HepG2 (cell line): ENCODE data around the gene CSNK1G1. TPM values are rescaled to one million over a fixed set of nuclear protein-coding genes. Genes with fewer than 3 reads are reported as not detected.
A peak's percentile ranks its signal among the peaks of the same experiment; 100 is the strongest.

Experiments
- ATAC-seq: fragments of 200-7000 bp; cut with Tn5 transposase; 3 replicates; pipeline ENCODE4 v1.9.1; 2020; ENCODE audit warnings: mild to moderate bottlenecking, moderate library complexity
- BruUV-seq: library from RNA; stranded (reverse); fragments of 400-500 nt; replicated peaks from 2 replicates; lab custom pipeline; 2021; lab: Mats Ljungman, UMichigan
- CTCF ChIA-PET: fragments of 300-600 bp; formaldehyde crosslinking; extraction: SDS; loops from one replicate; lab custom pipeline; 2021; ENCODE audit warnings: low total read pairs, inconsistent platforms, low intra/inter-chr PET ratio; lab: Yijun Ruan, JAX
- POLR2A ChIA-PET: fragments of 350-600 bp; sonication (Branson Sonifier 250); formaldehyde crosslinking; loops from one replicate; lab custom pipeline; 2020; ENCODE audit warnings: antibody characterized with exemption, inconsistent platforms; lab: Yijun Ruan, JAX
- DNase-seq: peaks from one replicate; pipeline ENCODE4 v3.0.0-alpha.2; 2015; ENCODE audit warnings: low spot score
- FAIRE-seq: peaks from 3 replicates; lab custom pipeline; 2011; peaks lifted over from hg19 to GRCh38; lab: Jason Lieb, UNC
- H2AFZ ChIP-seq: one replicate; pipeline ENCODE4 v1.6.1; 2011; ENCODE audit warnings: low read length, inconsistent platforms
- H3K27ac ChIP-seq: fragments of 300-600 bp; 3 replicates; pipeline ENCODE4 v1.8.0; 2011; ENCODE audit warnings: mixed run types, mild to moderate bottlenecking, mixed read lengths, low read length, inconsistent platforms; ENCODE audit not compliant: insufficient read depth; ENCODE audit errors: extremely low read length
- H3K27me3 ChIP-seq, 2 experiments: fragments of 200-600 bp in 1 of 2; 2 replicates in 1 of 2; 3 replicates in 1 of 2; pipeline versions ENCODE4 v1.6.0 to v1.8.0; 2011; ENCODE audit warnings: low read length in 2 of 2, mild to moderate bottlenecking in 2 of 2, moderate library complexity in 2 of 2, inconsistent platforms in 1 of 2; ENCODE audit not compliant: insufficient read depth in 2 of 2, control insufficient read depth in 1 of 2
- H3K36me3 ChIP-seq, 2 experiments: fragments of 200-600 bp in 1 of 2; replicated peaks in 1 of 2; 2 replicates in 1 of 2; 3 replicates in 1 of 2; pipeline versions ENCODE4 v1.5.1 to v1.8.0; 2011; ENCODE audit warnings: low read length in 2 of 2, inconsistent platforms in 1 of 2; ENCODE audit not compliant: insufficient read depth in 2 of 2, control insufficient read depth in 1 of 2
- H3K4me1 ChIP-seq: 2 replicates; pipeline ENCODE4 v1.5.1; 2012; ENCODE audit warnings: low read length, inconsistent platforms; ENCODE audit not compliant: insufficient read depth
- H3K4me2 ChIP-seq: 2 replicates; pipeline ENCODE4 v1.6.0; 2011; ENCODE audit warnings: low read depth, low read length, inconsistent platforms
- H3K4me3 ChIP-seq, 3 experiments: fragments of 200-600 bp in 1 of 3; sonication (generic), shearing (Covaris generic) in 1 of 3; replicated peaks in 1 of 3; 2 replicates each; pipeline ENCODE4 v1.5.1; 2011 to 2016; ENCODE audit warnings: low read length in 3 of 3, inconsistent platforms in 2 of 3, low read depth in 2 of 3, mild to moderate bottlenecking in 2 of 3, control low read depth in 1 of 3, mixed read lengths in 1 of 3; ENCODE audit not compliant: insufficient read depth in 1 of 3
- H3K79me2 ChIP-seq: one replicate; pipeline ENCODE4 v1.6.1; 2011; ENCODE audit warnings: low read length, inconsistent platforms; ENCODE audit not compliant: insufficient read depth
- H3K9ac ChIP-seq: 2 replicates; pipeline ENCODE4 v1.6.0; 2011; ENCODE audit warnings: mild to moderate bottlenecking, low read depth, low read length, inconsistent platforms; ENCODE audit not compliant: insufficient read depth
- H3K9me3 ChIP-seq: 2 replicates; pipeline ENCODE4 v1.5.1; 2012; ENCODE audit warnings: mild to moderate bottlenecking, low read length
- H4K20me1 ChIP-seq: 2 replicates; pipeline ENCODE4 v1.6.0; 2011; ENCODE audit warnings: inconsistent platforms, mild to moderate bottlenecking, low read length, moderate library complexity; ENCODE audit not compliant: insufficient read depth
- ETV5 ChIP-seq: IDR thresholded peaks from 2 replicates; pipeline ENCODE4 v1.6.1; 2018; ENCODE audit warnings: missing biosample characterization, missing genetic modification reagents, inconsistent platforms, borderline replicate concordance
- GFI1 ChIP-seq: sonication (generic); formaldehyde crosslinking; IDR thresholded peaks from 2 replicates; pipeline ENCODE4 v1.5.0; 2020; ENCODE audit warnings: missing genetic modification reagents, mild to moderate bottlenecking, borderline replicate concordance
- PHB2 ChIP-seq: fragments of 450-650 bp; IDR thresholded peaks from 2 replicates; pipeline ENCODE4 v1.6.1; 2018; ENCODE audit not compliant: partially characterized antibody
- SOX13 ChIP-seq, 3 experiments: fragments of 450-650 bp in 1 of 3; sonication (generic) in 1 of 3; formaldehyde crosslinking in 1 of 3; IDR thresholded peaks in 2 of 3; conservative IDR thresholded peaks in 1 of 3; 2 replicates each; pipeline versions ENCODE4 v1.5.0 to v1.6.1; 2016 to 2020; ENCODE audit warnings: antibody characterized with exemption in 1 of 3, mild to moderate bottlenecking in 1 of 3, missing compliant biosample characterization in 1 of 3, missing genetic modification reagents in 1 of 3, moderate library complexity in 1 of 3
- ZFP1 ChIP-seq: IDR thresholded peaks from 2 replicates; pipeline ENCODE4 v1.6.1; 2016
- ZFP36 ChIP-seq: fragments of 150-350 bp; IDR thresholded peaks from 2 replicates; pipeline ENCODE4 v1.6.1; 2018; ENCODE audit warnings: borderline replicate concordance, low read length, low read depth; ENCODE audit not compliant: partially characterized antibody
- ZNF136 ChIP-seq: sonication (generic); formaldehyde crosslinking; IDR thresholded peaks from 2 replicates; pipeline ENCODE4 v1.8.1; 2022; ENCODE audit warnings: low read depth, mild to moderate bottlenecking, moderate library complexity, missing genetic modification reagents
- ZNF17 ChIP-seq: sonication (generic); formaldehyde crosslinking; IDR thresholded peaks from 2 replicates; pipeline ENCODE4 v1.5.0; 2020; ENCODE audit warnings: mild to moderate bottlenecking, missing genetic modification reagents
- ZNF235 ChIP-seq: sonication (generic); formaldehyde crosslinking; IDR thresholded peaks from 2 replicates; pipeline ENCODE4 v1.8.1; 2023; ENCODE audit warnings: mild to moderate bottlenecking, missing genetic modification reagents, borderline replicate concordance
- ZNF605 ChIP-seq: sonication (generic); formaldehyde crosslinking; IDR thresholded peaks from 2 replicates; pipeline ENCODE4 v1.8.0; 2022; ENCODE audit warnings: mild to moderate bottlenecking, missing genetic modification reagents
- ZNF607 ChIP-seq: sonication (generic); formaldehyde crosslinking; IDR thresholded peaks from 2 replicates; pipeline ENCODE4 v1.5.1; 2020; ENCODE audit warnings: missing genetic modification reagents, mild to moderate bottlenecking, borderline replicate concordance
- ZNF674 ChIP-seq: sonication (generic); formaldehyde crosslinking; IDR thresholded peaks from 2 replicates; pipeline ENCODE4 v1.5.0; 2020; ENCODE audit warnings: low read depth, mild to moderate bottlenecking, missing genetic modification reagents
- ZNF775 ChIP-seq: sonication (generic); formaldehyde crosslinking; IDR thresholded peaks from 2 replicates; pipeline ENCODE4 v1.4.0; 2020; ENCODE audit warnings: missing genetic modification reagents, mild to moderate bottlenecking, moderate library complexity, borderline replicate concordance
- ZNF777 ChIP-seq: sonication (generic); formaldehyde crosslinking; IDR thresholded peaks from 2 replicates; pipeline ENCODE4 v1.4.0; 2020; ENCODE audit warnings: missing genetic modification reagents
- WGBS: methylation state at CpG from one replicate; pipeline ENCODE4 v1.1.6; 2017; ENCODE audit warnings: low lambda C conversion rate; 5-methylcytosine and 5-hydroxymethylcytosine counted together
- in situ Hi-C: cut with HindIII; loops from 2 replicates; pipeline ENCODE4 v1.10.0; 2017; ENCODE audit warnings: low pct_unique_long_range_greater_than_20kb; ENCODE audit not compliant: extremely low pct_ligation_motif_present
- intact Hi-C: fragments of 100-400 bp; cut with micrococcal nuclease; formaldehyde crosslinking; loops from one replicate; pipeline ENCODE4 v1.10.0; 2022; ENCODE audit not compliant: unreplicated experiment
- polyA plus RNA-seq, 8 experiments: library from polyadenylated mRNA; depleted of rRNA in 3 of 8; stranded (reverse) in 7 of 8; unstranded in 1 of 8; fragments of >200 nt; fragmentation: Illumina TruSeq in 4 of 8; extraction: Trizol in 4 of 8; gene quantifications; 2 replicates each; pipeline versions ENCODE4 v1.2.1 to v1.2.3, GENCODE V29; 2011 to 2016; ENCODE audit warnings: low read depth in 4 of 8, missing spikeins in 1 of 8, mixed read lengths in 1 of 8; ENCODE audit not compliant: insufficient read depth in 1 of 8
- total RNA-seq, 5 experiments: library from RNA; depleted of rRNA; stranded (reverse); fragments of >200 nt; fragmentation: Illumina TruSeq; extraction: Trizol; gene quantifications; 2 replicates each; pipeline ENCODE4 v1.2.3, GENCODE V29; 2016; ENCODE audit warnings: low read depth in 1 of 5
- TF ChIP-seq, protein P1 (sequence below): sonication (generic); formaldehyde crosslinking; IDR thresholded peaks from 2 replicates; pipeline ENCODE4 v1.8.1; 2023; ENCODE audit warnings: mild to moderate bottlenecking, missing genetic modification reagents
- TF ChIP-seq, protein P2 (sequence below): sonication (generic); formaldehyde crosslinking; IDR thresholded peaks from 2 replicates; pipeline ENCODE4 v1.4.0; 2020; ENCODE audit warnings: missing genetic modification reagents
- TF ChIP-seq, protein P3 (sequence below): IDR thresholded peaks from 2 replicates; pipeline ENCODE4 v1.6.1; 2012; ENCODE audit warnings: inconsistent platforms
- TF ChIP-seq, protein P4 (sequence below): sonication (generic); formaldehyde crosslinking; IDR thresholded peaks from 2 replicates; pipeline ENCODE4 v1.8.1; 2023; ENCODE audit warnings: missing genetic modification reagents, inconsistent platforms, borderline replicate concordance
- TF ChIP-seq, protein P5 (sequence below): IDR thresholded peaks from 2 replicates; pipeline ENCODE4 v1.6.1; 2016

The CSNK1G1 gene
- total and polyA plus RNA-seq, 2 of the 13 experiments (the other 11 are each of a cell fraction or from before 2014, with no cell fraction given), result 8.5 to 12.6 TPM

DNA sequence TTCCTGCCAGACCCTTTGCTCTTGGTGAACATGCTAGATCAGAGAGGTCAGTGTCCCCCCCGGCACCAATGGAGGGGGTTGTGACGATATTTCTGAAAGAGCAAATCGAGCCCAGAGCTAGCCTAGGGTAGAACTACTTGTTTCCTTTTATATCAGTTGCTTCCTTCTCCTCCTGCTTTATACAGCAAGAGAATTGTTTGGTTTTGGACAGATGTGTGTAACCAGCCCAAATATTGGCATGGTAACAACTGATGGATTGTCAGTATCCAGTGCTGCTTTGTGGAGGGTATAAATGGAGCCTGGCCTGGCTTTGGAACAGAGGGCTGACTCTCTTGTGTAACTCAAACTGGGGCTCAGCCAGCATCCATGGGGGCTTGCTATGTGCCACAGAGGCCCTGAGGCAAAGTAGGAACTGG, 233.0 kb downstream of the CSNK1G1 start (continued):
- TF ChIP-seq, protein P1, sequence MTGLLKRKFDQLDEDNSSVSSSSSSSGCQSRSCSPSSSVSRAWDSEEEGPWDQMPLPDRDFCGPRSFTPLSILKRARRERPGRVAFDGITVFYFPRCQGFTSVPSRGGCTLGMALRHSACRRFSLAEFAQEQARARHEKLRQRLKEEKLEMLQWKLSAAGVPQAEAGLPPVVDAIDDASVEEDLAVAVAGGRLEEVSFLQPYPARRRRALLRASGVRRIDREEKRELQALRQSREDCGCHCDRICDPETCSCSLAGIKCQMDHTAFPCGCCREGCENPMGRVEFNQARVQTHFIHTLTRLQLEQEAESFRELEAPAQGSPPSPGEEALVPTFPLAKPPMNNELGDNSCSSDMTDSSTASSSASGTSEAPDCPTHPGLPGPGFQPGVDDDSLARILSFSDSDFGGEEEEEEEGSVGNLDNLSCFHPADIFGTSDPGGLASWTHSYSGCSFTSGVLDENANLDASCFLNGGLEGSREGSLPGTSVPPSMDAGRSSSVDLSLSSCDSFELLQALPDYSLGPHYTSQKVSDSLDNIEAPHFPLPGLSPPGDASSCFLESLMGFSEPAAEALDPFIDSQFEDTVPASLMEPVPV, result no peak
- TF ChIP-seq ZFP1 (CRISPR knock-in tag) (no peak), ZNF674 (CRISPR knock-in tag) (no peak), ZFP36 (no peak), ZNF605 (CRISPR knock-in tag) (no peak), ZNF777 (CRISPR knock-in tag) (no peak)
- TF ChIP-seq, protein P2, sequence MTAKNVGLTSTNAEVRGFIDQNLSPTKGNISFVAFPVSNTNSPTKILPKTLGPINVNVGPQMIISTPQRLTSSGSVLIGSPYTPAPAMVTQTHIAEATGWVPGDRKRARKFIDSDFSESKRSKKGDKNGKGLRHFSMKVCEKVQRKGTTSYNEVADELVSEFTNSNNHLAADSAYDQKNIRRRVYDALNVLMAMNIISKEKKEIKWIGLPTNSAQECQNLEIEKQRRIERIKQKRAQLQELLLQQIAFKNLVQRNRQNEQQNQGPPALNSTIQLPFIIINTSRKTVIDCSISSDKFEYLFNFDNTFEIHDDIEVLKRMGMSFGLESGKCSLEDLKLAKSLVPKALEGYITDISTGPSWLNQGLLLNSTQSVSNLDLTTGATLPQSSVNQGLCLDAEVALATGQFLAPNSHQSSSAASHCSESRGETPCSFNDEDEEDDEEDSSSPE, result no peak

DNA sequence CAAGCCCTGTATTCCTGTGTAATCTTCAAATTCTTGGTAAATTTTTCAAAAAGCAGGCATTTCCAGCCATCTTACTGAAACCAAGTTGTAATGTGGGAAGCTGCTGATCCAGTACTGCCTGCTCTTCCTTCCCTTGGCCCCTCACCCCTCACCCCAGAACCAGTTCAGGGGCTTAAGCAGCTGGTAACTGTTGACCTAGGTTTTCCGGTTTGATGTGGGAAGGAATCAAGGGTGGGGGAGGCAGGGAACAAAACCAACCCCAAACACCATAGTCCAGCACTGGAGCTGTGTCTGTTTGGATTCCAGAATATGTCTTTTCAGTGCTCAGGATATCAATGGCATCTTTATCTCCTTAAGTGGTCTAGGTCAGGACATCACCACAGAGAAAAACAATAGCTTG, 233.5 kb downstream of the CSNK1G1 start:
- in situ Hi-C loops, result no loop called here
- intact Hi-C loops, result no loop called here
- no peaks in the 10 kb centered on the region for H4K20me1 ChIP-seq
- no peak for ATAC-seq
- no peaks in the 10 kb centered on the region for H3K9me3 ChIP-seq
- TSS peak; percentile 19 for BruUV-seq
- WGBS, result 100% methylated on average over 1 of the region's 1 CpG
- H3K4me1 ChIP-seq, result no peaks in the 10 kb centered on the region
- no peak for DNase-seq
- H3K27ac ChIP-seq, result no peak overlapping the region
- no peak for FAIRE-seq
- peaks cover 3% of the 10 kb centered on the region for H3K79me2 ChIP-seq
- H3K4me2 ChIP-seq, result no peak overlapping the region
- H3K9ac ChIP-seq, result no peak overlapping the region
- H3K27me3 ChIP-seq, result no peaks in the 10 kb centered on the region
- CTCF ChIA-PET, result no interaction called here
- POLR2A ChIA-PET, result no interaction called here
- H3K36me3 ChIP-seq, result peaks cover 24 to 86% of the 10 kb centered on the region in 2 experiments
- no peak overlapping the region for H2AFZ ChIP-seq
- no peak overlapping the region for H3K4me3 ChIP-seq
- TF ChIP-seq, protein P3, sequence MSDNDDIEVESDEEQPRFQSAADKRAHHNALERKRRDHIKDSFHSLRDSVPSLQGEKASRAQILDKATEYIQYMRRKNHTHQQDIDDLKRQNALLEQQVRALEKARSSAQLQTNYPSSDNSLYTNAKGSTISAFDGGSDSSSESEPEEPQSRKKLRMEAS, result no peak
- no peak for TF ChIP-seq ZNF775 (CRISPR knock-in tag)
- no peak for TF ChIP-seq ZNF136 (CRISPR knock-in tag)
- TF ChIP-seq PHB2, result no peak
- TF ChIP-seq, protein P4, sequence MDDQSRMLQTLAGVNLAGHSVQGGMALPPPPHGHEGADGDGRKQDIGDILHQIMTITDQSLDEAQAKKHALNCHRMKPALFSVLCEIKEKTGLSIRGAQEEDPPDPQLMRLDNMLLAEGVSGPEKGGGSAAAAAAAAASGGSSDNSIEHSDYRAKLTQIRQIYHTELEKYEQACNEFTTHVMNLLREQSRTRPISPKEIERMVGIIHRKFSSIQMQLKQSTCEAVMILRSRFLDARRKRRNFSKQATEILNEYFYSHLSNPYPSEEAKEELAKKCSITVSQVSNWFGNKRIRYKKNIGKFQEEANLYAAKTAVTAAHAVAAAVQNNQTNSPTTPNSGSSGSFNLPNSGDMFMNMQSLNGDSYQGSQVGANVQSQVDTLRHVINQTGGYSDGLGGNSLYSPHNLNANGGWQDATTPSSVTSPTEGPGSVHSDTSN (CRISPR knock-in tag), result no peak
- TF ChIP-seq, protein P5, sequence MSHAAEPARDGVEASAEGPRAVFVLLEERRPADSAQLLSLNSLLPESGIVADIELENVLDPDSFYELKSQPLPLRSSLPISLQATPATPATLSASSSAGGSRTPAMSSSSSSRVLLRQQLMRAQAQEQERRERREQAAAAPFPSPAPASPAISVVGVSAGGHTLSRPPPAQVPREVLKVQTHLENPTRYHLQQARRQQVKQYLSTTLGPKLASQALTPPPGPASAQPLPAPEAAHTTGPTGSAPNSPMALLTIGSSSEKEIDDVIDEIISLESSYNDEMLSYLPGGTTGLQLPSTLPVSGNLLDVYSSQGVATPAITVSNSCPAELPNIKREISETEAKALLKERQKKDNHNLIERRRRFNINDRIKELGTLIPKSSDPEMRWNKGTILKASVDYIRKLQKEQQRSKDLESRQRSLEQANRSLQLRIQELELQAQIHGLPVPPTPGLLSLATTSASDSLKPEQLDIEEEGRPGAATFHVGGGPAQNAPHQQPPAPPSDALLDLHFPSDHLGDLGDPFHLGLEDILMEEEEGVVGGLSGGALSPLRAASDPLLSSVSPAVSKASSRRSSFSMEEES, result no peak
- TF ChIP-seq GFI1 (CRISPR knock-in tag), result no peak
- no peak for TF ChIP-seq ETV5 (CRISPR knock-in tag)
- TF ChIP-seq SOX13 (IDR thresholded peaks at IDR 0.05), result no peak
- no peak for TF ChIP-seq SOX13 (CRISPR knock-in tag; conservative IDR thresholded peaks at IDR 0.05 in 1 of 2, IDR thresholded peaks at IDR 0.05 in 1 of 2)
- TF ChIP-seq ZNF607 (CRISPR knock-in tag), result no peak
- no peak for TF ChIP-seq ZNF235 (CRISPR knock-in tag)
- TF ChIP-seq ZNF17 (CRISPR knock-in tag), result no peak
